ENCODE results near the gene TM9SF3. TPM values are rescaled to one million over a fixed set of nuclear protein-coding genes. Genes with fewer than 3 reads are reported as not detected.
"Not testable (repeated sequence)": the region's sequence is repeated elsewhere in the genome, so short reads cannot be mapped to it uniquely, and the experiment has no call there.

TM9SF3 gene
- total RNA-seq, 1 donor from 2014 or later, result 151 TPM

DNA sequence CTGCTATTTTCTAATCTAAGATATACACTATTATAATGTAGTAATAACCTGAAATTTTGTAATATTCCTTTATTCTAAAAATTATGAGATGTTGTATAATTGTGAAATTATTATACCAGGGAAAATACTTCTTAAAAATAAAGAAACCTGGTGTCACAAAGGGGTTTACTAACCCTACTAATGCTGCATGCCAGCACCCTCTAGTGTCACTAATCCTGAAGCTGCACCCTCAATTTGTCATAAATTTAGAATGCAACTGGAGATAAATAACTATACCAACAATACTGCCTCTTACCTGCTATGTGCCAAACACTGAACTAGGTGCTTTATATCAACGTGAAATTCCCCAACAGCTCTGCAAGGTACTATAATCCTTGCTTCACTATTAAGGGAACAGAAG is 30.8 kb downstream of the TM9SF3 start:
- no peaks in the 10 kb centered on the region for H3K4me1 Mint-ChIP-seq (ENCODE audit: unreplicated experiment)
- no peaks in the 10 kb centered on the region for H3K9me3 Mint-ChIP-seq (ENCODE audit: unreplicated experiment)
- no peak overlapping the region for H3K4me3 Mint-ChIP-seq (ENCODE audit: unreplicated experiment)
- H3K27ac Mint-ChIP-seq (ENCODE audit: unreplicated experiment), result no peak overlapping the region
- DNase-seq (ENCODE audit: extremely low spot score, unreplicated experiment), result no peak
- H3K27me3 Mint-ChIP-seq (ENCODE audit: unreplicated experiment), result no peaks in the 10 kb centered on the region
- H3K36me3 Mint-ChIP-seq (ENCODE audit: unreplicated experiment), result peaks cover 23% of the 10 kb centered on the region
- TF ChIP-seq, protein P1, sequence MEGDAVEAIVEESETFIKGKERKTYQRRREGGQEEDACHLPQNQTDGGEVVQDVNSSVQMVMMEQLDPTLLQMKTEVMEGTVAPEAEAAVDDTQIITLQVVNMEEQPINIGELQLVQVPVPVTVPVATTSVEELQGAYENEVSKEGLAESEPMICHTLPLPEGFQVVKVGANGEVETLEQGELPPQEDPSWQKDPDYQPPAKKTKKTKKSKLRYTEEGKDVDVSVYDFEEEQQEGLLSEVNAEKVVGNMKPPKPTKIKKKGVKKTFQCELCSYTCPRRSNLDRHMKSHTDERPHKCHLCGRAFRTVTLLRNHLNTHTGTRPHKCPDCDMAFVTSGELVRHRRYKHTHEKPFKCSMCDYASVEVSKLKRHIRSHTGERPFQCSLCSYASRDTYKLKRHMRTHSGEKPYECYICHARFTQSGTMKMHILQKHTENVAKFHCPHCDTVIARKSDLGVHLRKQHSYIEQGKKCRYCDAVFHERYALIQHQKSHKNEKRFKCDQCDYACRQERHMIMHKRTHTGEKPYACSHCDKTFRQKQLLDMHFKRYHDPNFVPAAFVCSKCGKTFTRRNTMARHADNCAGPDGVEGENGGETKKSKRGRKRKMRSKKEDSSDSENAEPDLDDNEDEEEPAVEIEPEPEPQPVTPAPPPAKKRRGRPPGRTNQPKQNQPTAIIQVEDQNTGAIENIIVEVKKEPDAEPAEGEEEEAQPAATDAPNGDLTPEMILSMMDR (IDR thresholded peaks at IDR 0.05), result peak; percentile 60

DNA sequence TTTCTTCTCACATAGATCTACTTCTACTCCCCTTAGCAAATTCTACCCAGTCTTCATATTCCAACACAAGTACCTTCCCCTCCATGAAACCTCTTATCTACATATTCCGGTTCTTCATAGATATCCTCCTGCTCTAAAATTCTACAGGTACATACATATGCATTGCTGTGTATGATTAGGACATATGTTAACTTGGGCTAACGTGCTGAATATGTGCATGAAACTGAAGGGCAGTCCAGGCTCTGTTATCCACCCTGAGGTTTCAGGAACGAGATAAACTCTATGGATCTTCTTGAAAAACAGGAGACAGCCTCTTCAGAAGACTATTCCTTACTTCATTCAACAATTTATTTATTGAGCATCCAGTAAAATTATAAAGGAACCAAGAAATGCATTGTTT is 31.5 kb downstream of the TM9SF3 start:
- H3K27ac Mint-ChIP-seq (ENCODE audit: unreplicated experiment), result no peak overlapping the region

DNA sequence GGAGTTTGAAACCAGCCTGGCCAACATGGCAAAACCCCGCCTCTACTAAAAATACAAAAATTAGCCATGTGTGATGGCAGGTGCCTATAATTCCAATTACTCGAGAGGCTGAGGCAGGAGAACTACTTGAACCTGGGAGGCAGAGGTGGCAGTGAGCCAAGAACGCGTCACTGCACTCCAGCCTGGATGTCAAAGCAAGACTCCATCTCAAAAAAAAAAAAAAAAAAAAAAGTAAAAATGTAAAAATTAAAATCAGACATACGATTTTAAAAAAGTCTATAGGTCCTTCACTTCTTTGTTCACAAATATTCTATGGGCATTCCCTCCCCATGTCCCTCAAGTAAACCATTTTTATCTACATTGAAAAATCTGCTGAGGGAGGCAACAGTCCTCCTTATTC is 38.2 kb downstream of the TM9SF3 start:
- no peak for DNase-seq (ENCODE audit: extremely low spot score, unreplicated experiment)
- H3K4me1 Mint-ChIP-seq (ENCODE audit: unreplicated experiment), result no peaks in the 10 kb centered on the region
- TF ChIP-seq, protein P1 (IDR thresholded peaks at IDR 0.05), result no peak
- H3K27me3 Mint-ChIP-seq (ENCODE audit: unreplicated experiment), result no peaks in the 10 kb centered on the region
- no peaks in the 10 kb centered on the region for H3K9me3 Mint-ChIP-seq (ENCODE audit: unreplicated experiment)
- peaks cover 37% of the 10 kb centered on the region for H3K36me3 Mint-ChIP-seq (ENCODE audit: unreplicated experiment)
- H3K27ac Mint-ChIP-seq (ENCODE audit: unreplicated experiment), result no peak overlapping the region
- no peak overlapping the region for H3K4me3 Mint-ChIP-seq (ENCODE audit: unreplicated experiment)

More for the DNA sequence above, 31.5 kb downstream of the TM9SF3 start:
- peaks cover 20% of the 10 kb centered on the region for H3K36me3 Mint-ChIP-seq (ENCODE audit: unreplicated experiment)
- H3K4me3 Mint-ChIP-seq (ENCODE audit: unreplicated experiment), result no peak overlapping the region
- TF ChIP-seq, protein P1 (IDR thresholded peaks at IDR 0.05), result no peak
- H3K27me3 Mint-ChIP-seq (ENCODE audit: unreplicated experiment), result no peaks in the 10 kb centered on the region
- H3K9me3 Mint-ChIP-seq (ENCODE audit: unreplicated experiment), result no peaks in the 10 kb centered on the region
- no peak for DNase-seq (ENCODE audit: extremely low spot score, unreplicated experiment)
- H3K4me1 Mint-ChIP-seq (ENCODE audit: unreplicated experiment), result no peaks in the 10 kb centered on the region

DNA sequence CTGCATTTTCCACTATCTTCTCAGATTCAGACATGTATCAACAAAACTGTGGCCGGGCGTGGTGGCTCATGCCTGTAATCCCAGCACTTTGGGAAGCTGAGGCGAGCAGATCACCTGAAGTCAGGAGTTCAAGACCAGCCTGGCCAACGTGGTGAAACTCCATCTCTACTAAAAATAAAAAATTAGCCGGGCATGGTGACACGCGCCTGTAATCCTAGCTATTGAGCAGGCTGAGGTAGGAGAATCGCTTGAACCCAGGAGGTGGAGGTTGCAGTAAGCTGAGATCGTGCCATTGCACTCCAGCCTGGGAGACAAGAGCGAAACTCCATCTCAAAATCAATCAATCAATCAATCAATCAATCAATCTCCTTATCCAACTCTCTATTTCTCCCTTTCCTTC is 41.3 kb downstream of the TM9SF3 start:
- not testable (repeated sequence) for H3K27ac Mint-ChIP-seq (ENCODE audit: unreplicated experiment); H3K4me3 Mint-ChIP-seq (ENCODE audit: unreplicated experiment); H3K27me3 Mint-ChIP-seq (ENCODE audit: unreplicated experiment); H3K4me1 Mint-ChIP-seq (ENCODE audit: unreplicated experiment); DNase-seq (ENCODE audit: extremely low spot score, unreplicated experiment); H3K9me3 Mint-ChIP-seq (ENCODE audit: unreplicated experiment)
- H3K36me3 Mint-ChIP-seq (ENCODE audit: unreplicated experiment), result peaks cover 36% of the 10 kb centered on the region

DNA sequence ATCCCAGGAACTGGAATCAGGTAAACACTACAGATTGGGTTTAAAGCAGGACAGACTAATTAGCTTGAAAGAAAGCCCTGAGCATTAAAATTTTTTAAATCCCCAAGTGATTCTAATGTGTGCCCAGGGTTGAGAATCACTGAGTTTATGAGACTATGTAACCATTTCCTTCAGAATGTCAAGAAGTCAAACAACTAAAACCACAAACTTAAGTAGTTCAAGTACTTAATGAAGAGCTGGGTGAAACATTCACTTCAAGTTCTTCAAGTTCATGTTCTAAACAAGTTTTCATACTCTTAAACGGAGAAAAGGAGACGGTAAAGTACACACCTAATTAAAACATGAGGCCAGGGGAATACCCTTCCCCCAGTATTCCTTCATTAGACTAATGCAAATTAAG is 44.9 kb downstream of the TM9SF3 start:
- TF ChIP-seq, protein P1 (IDR thresholded peaks at IDR 0.05), result no peak
- no peak overlapping the region for H3K4me3 Mint-ChIP-seq (ENCODE audit: unreplicated experiment)
- H3K4me1 Mint-ChIP-seq (ENCODE audit: unreplicated experiment), result no peaks in the 10 kb centered on the region
- peaks cover 49% of the 10 kb centered on the region for H3K36me3 Mint-ChIP-seq (ENCODE audit: unreplicated experiment)
- H3K9me3 Mint-ChIP-seq (ENCODE audit: unreplicated experiment), result peaks cover 5% of the 10 kb centered on the region
- no peak overlapping the region for H3K27ac Mint-ChIP-seq (ENCODE audit: unreplicated experiment)
- no peak for DNase-seq (ENCODE audit: extremely low spot score, unreplicated experiment)
- no peaks in the 10 kb centered on the region for H3K27me3 Mint-ChIP-seq (ENCODE audit: unreplicated experiment)

DNA sequence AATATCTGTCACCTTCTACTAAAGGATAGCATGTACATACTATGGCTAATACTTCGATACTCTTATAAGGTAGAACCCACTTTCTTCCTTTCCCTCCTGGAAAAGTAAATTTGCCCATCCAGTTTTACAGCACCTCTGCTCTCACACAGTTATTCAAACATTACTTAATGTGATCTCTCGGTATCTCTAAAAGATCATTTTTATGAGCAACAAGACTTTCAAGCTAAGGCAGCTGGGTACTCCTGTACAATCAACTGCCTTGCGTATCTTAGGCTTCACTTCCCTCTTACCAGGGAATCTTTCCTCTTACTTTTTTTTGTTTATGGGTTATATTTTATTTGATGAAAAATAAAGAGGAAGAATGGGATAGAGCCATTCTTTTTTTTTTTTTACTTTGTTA is 46.6 kb downstream of the TM9SF3 start:
- Mint-ChIP-seq H3K4me3 (ENCODE audit: unreplicated experiment) (no peak overlapping the region), H3K27me3 (ENCODE audit: unreplicated experiment) (no peaks in the 10 kb centered on the region), H3K36me3 (ENCODE audit: unreplicated experiment) (peaks cover 39% of the 10 kb centered on the region), H3K9me3 (ENCODE audit: unreplicated experiment) (peaks cover 5% of the 10 kb centered on the region), H3K27ac (ENCODE audit: unreplicated experiment) (no peak overlapping the region), H3K4me1 (ENCODE audit: unreplicated experiment) (no peaks in the 10 kb centered on the region)
- TF ChIP-seq, protein P1 (IDR thresholded peaks at IDR 0.05), result no peak
- no peak for DNase-seq (ENCODE audit: extremely low spot score, unreplicated experiment)
